Suprapubic skin (tissue), 4 donors: ENCODE results near the gene CST5. TPM values are rescaled to one million over a fixed set of nuclear protein-coding genes. Genes with fewer than 3 reads are reported as not detected.
A peak's percentile ranks its signal among the peaks of the same experiment; 100 is the strongest.
"Not testable (repeated sequence)": the region's sequence is repeated elsewhere in the genome, so short reads cannot be mapped to it uniquely, and the experiment has no call there.

ENCODE experiments used
- DNase-seq, 2 donors: peaks; one replicate each; pipeline ENCODE4 v3.0.0-alpha.2; 2019; ENCODE audit warnings: low spot score in 2 of 2
- H3K27ac ChIP-seq: fragments of 200-600 bp; sonication (generic); one replicate; pipeline ENCODE4 v1.5.1; 2019
- H3K27me3 ChIP-seq: fragments of 200-600 bp; sonication (generic); one replicate; pipeline ENCODE4 v1.5.1; 2019
- H3K36me3 ChIP-seq: fragments of 200-600 bp; sonication (generic); one replicate; pipeline ENCODE4 v1.5.1; 2019
- H3K4me1 ChIP-seq: fragments of 200-600 bp; sonication (generic); one replicate; pipeline ENCODE4 v1.5.1; 2019
- H3K4me3 ChIP-seq: fragments of 200-600 bp; sonication (generic); one replicate; pipeline ENCODE4 v1.5.1; 2019; ENCODE audit warnings: mild to moderate bottlenecking
- H3K9me3 ChIP-seq: fragments of 200-600 bp; sonication (generic); one replicate; pipeline ENCODE4 v1.5.1; 2019
- EP300 ChIP-seq: sonication (generic); formaldehyde crosslinking; IDR thresholded peaks from one replicate; pipeline ENCODE4 v1.6.1; 2017; ENCODE audit warnings: antibody characterized with exemption
- POLR2A ChIP-seq, 2 donors: fragments of 450-650 bp; IDR thresholded peaks; one replicate each; pipeline ENCODE4 v1.6.1; 2017; ENCODE audit warnings: antibody characterized with exemption in 2 of 2, mild to moderate bottlenecking in 2 of 2, moderate library complexity in 2 of 2
- POLR2AphosphoS5 ChIP-seq, 3 donors: sonication (generic); formaldehyde crosslinking; IDR thresholded peaks; one replicate each; pipeline ENCODE4 v1.6.1; 2017; ENCODE audit warnings: antibody characterized with exemption in 3 of 3
- WGBS: methylation state at CpG from one replicate; pipeline ENCODE4 v1.1.5; 2018; 5-methylcytosine and 5-hydroxymethylcytosine counted together
- total RNA-seq, 4 donors: library from RNA; depleted of rRNA; stranded (reverse); fragments of >200 nt; gene quantifications; one replicate each; pipeline ENCODE4 v1.1.0, GENCODE V29; 2016
- TF ChIP-seq, protein P1 (sequence below), 2 donors: fragments of 200-600 bp in 1 of 2; fragments of 450-650 bp in 1 of 2; sonication (generic) in 1 of 2; IDR thresholded peaks; one replicate each; pipeline ENCODE4 v1.5.1; 2016 to 2019; ENCODE audit warnings: antibody characterized with exemption in 2 of 2, mild to moderate bottlenecking in 1 of 2, moderate library complexity in 1 of 2

The CST5 gene
- total RNA-seq, 4 donors from 2014 or later, result not detected

DNA sequence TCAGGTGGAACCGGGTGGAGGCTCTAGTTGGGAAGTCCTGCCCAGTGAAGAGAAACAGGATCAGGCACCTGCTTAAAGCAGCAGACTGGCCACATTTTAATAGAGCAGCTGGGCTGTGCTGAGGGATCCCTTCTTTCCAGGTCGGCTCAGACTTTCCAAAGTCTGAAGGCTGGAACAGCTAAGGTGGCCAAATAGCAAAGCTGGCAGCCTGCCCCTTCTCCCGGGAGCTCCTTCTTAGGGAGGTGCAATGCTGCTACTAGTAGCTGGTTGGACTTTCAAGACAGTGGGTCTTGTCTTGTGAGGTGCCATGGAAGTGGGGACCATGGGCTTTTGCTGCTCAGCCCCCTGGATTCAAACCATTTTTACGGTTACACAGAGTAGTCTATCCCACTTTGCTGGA, 30.7 kb upstream of the CST5 start:
- no peak overlapping the region for H3K27ac ChIP-seq
- DNase-seq, result no peak
- WGBS, result 70% methylated on average over 4 of the region's 4 CpGs

DNA sequence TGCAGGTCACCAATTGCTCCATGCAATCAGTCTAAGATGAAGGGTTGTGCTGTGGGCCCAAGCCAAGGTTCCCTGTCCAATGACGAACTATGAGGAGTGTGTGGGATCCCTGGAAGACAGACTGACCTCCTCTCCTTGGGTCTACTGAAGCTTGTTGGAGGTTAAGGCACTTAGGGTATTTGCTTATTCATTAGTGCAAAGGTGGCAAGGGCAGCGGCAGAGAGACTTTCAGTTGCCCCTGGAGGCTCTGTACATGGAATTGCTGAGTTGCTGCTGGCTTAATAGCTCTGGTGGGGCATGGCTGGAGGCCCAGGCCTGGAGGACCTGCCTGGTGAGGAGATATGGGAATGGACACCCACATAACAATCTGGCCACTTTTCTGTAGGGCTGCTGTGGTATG, 29.8 kb upstream of the CST5 start:
- DNase-seq, result no peak
- TF ChIP-seq, protein P1, sequence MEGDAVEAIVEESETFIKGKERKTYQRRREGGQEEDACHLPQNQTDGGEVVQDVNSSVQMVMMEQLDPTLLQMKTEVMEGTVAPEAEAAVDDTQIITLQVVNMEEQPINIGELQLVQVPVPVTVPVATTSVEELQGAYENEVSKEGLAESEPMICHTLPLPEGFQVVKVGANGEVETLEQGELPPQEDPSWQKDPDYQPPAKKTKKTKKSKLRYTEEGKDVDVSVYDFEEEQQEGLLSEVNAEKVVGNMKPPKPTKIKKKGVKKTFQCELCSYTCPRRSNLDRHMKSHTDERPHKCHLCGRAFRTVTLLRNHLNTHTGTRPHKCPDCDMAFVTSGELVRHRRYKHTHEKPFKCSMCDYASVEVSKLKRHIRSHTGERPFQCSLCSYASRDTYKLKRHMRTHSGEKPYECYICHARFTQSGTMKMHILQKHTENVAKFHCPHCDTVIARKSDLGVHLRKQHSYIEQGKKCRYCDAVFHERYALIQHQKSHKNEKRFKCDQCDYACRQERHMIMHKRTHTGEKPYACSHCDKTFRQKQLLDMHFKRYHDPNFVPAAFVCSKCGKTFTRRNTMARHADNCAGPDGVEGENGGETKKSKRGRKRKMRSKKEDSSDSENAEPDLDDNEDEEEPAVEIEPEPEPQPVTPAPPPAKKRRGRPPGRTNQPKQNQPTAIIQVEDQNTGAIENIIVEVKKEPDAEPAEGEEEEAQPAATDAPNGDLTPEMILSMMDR (IDR thresholded peaks at IDR 0.05), result no peak
- TF ChIP-seq POLR2AphosphoS5 (IDR thresholded peaks at IDR 0.05), result no peak
- no peak for TF ChIP-seq EP300
- TF ChIP-seq POLR2A (IDR thresholded peaks at IDR 0.05), result no peak
- no peaks in the 10 kb centered on the region for H3K36me3 ChIP-seq
- no peaks in the 10 kb centered on the region for H3K4me1 ChIP-seq
- H3K4me3 ChIP-seq, result no peak overlapping the region
- H3K27ac ChIP-seq, result no peak overlapping the region
- H3K9me3 ChIP-seq, result no peaks in the 10 kb centered on the region
- H3K27me3 ChIP-seq, result no peaks in the 10 kb centered on the region
- WGBS, result 94% methylated on average over 2 of the region's 2 CpGs

More for the DNA sequence above, 30.7 kb upstream of the CST5 start:
- H3K27me3 ChIP-seq, result no peaks in the 10 kb centered on the region
- no peak for TF ChIP-seq POLR2A (IDR thresholded peaks at IDR 0.05)
- TF ChIP-seq EP300, result no peak
- TF ChIP-seq POLR2AphosphoS5 (IDR thresholded peaks at IDR 0.05), result no peak
- TF ChIP-seq, protein P1 (IDR thresholded peaks at IDR 0.05), result no peak
- H3K4me3 ChIP-seq, result no peak overlapping the region
- H3K4me1 ChIP-seq, result no peaks in the 10 kb centered on the region
- H3K9me3 ChIP-seq, result no peaks in the 10 kb centered on the region
- no peaks in the 10 kb centered on the region for H3K36me3 ChIP-seq

DNA sequence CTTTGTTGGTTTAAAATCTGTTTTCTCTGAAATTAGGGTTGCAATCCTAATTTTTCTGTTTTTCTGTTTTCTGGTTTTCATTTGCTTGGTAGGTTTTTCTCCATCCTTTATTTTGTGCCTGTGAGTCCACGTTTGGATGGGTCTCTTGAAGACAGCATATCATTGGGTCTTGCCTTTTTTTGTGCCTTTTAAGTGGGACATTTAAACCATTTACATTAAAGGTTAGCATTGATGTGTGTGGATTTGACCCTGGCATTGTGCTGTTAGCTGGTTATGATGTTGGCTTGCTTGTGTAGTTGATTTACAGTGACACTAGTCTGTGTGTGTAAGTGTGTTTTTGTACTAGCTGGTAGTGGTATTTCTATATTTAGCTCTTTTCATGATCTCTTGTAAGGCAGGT, 28.0 kb upstream of the CST5 start:
- WGBS, result 48% methylated on average over 1 of the region's 1 CpG
- H3K27me3 ChIP-seq, result no peaks in the 10 kb centered on the region
- H3K27ac ChIP-seq, result no peak overlapping the region

DNA sequence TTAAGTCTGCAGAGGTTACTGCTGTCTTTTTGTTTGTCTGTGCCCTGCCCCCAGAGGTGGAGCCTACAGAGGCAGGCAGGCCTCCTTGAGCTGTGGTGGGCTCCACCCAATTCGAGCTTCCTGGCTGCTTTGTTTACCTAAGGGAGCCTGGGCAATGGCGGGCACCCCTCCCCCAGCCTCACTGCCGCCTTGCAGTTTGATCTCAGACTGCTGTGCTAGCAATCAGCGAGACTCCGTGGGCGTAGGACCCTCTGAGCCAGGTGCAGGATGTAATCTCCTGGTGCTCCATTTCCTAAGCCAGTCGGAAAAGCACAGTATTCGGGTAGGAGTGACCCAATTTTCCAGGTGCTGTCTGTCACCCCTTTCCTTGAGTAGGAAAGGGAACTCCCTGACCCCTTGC, 22.8 kb upstream of the CST5 start:
- not testable (repeated sequence) for DNase-seq, H3K4me1 ChIP-seq, H3K36me3 ChIP-seq, H3K27me3 ChIP-seq, H3K9me3 ChIP-seq, H3K4me3 ChIP-seq, H3K27ac ChIP-seq
- 68% methylated on average over 5 of the region's 8 CpGs for WGBS

More for the DNA sequence above, 28.0 kb upstream of the CST5 start:
- Histone ChIP-seq H3K9me3 (no peaks in the 10 kb centered on the region), H3K4me1 (no peaks in the 10 kb centered on the region), H3K4me3 (no peak overlapping the region), H3K36me3 (no peaks in the 10 kb centered on the region)
- TF ChIP-seq, protein P1 (IDR thresholded peaks at IDR 0.05), result no peak
- TF ChIP-seq EP300, result no peak
- no peak for TF ChIP-seq POLR2AphosphoS5 (IDR thresholded peaks at IDR 0.05)
- TF ChIP-seq POLR2A (IDR thresholded peaks at IDR 0.05), result no peak
- DNase-seq, result no peak

DNA sequence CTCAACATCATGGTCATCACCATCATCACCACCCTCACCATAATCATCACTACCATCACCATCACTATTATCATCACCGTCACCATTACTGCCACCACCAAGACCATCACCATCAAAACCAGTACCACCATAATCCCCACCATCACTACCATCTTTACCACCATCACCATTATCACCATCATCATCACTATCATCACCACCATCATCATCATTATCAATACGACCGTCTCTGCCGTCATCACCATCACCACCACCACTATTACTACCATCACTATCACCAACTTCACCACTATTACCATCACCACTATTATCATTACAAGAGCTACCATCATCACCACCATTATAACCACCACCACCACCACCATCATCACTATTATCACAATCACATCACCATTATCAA, 11.3 kb upstream of the CST5 start:
- H3K4me3 ChIP-seq, DNase-seq, H3K9me3 ChIP-seq, H3K36me3 ChIP-seq, H3K4me1 ChIP-seq, H3K27me3 ChIP-seq, H3K27ac ChIP-seq: not testable (repeated sequence)
- 67% methylated on average over 4 of the region's 4 CpGs for WGBS

DNA sequence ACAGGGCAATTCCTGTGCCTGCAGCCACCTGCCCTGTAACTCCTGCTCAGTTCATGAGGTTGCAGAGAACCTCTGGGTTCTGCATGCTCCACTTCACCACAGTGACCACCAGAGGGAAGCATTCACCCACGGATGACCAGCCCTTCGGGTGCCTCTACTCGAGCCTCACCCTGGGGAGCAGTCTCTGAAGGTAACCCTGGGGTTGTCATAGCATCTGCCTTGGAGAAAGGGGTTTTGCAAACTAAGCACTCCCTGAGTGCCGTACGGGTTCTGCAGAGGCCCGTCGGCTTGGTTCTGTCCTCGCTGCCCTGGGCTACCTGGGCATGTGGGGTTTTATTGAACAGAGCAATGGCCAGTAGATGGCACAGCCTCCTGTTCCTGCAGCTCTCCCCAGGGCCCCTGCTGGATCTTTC, 10.2 kb upstream of the CST5 start:
- Histone ChIP-seq H3K4me1 (no peaks in the 10 kb centered on the region), H3K27me3 (peaks cover 6% of the 10 kb centered on the region), H3K36me3 (no peaks in the 10 kb centered on the region), H3K4me3 (no peak overlapping the region), H3K9me3 (no peaks in the 10 kb centered on the region), H3K27ac (no peak overlapping the region)
- TF ChIP-seq EP300, result no peak
- TF ChIP-seq POLR2AphosphoS5 (IDR thresholded peaks at IDR 0.05), result no peak
- TF ChIP-seq, protein P1 (IDR thresholded peaks at IDR 0.05), result peak; percentile 17 to 63
- TF ChIP-seq POLR2A (IDR thresholded peaks at IDR 0.05), result no peak
- DNase-seq, result no peak
- no CpG with 5 or more reads among the region's 8 CpGs for WGBS
